ENCODE data around the gene APLP1. TPM values are rescaled to one million over a fixed set of nuclear protein-coding genes. Genes with fewer than 3 reads are reported as not detected.

Gene APLP1
- polyA plus RNA-seq, 1 experiment = 11.4 TPM

- Histone ChIP-seq H3K4me3 (ENCODE audit: low read depth, low read length) (no peak overlapping the region), H3K36me3 (ENCODE audit: control insufficient read depth, insufficient read depth, low read length) (no peaks in the 10 kb centered on the region), H3K27me3 (ENCODE audit: control insufficient read depth, insufficient read depth, low read length) (no peaks in the 10 kb centered on the region)
- DNase-seq (ENCODE audit: low read depth) = no peak
- CTCF ChIA-PET = interaction anchor here (1.0 kb wide), 1 partner anchor 15 kb away, joined by 3 read pairs; no protein-coding TSS in a partner anchor
- no peak for TF ChIP-seq CTCF (IDR thresholded peaks at IDR 0.05; ENCODE audit: insufficient read depth, low read depth, low read length)
- POLR2A ChIA-PET = no interaction called here
These were observed 42.8 kb downstream of the APLP1 start for GRCh38 chr19:35911173-35911572.

- ChIA-PET POLR2A (interaction anchor here (0.7 kb wide), 1 partner anchor 192 kb away, joined by 3 read pairs; no protein-coding TSS in a partner anchor), CTCF (interaction anchor here (1.8 kb wide), 1 partner anchor 19 kb away, joined by 6 read pairs; no protein-coding TSS in a partner anchor)
- no peak for DNase-seq (ENCODE audit: low read depth)
- no peak overlapping the region for H3K4me3 ChIP-seq (ENCODE audit: low read depth, low read length)
- no peak for TF ChIP-seq CTCF (IDR thresholded peaks at IDR 0.05; ENCODE audit: insufficient read depth, low read depth, low read length)
- no peaks in the 10 kb centered on the region for H3K36me3 ChIP-seq (ENCODE audit: control insufficient read depth, insufficient read depth, low read length)
- no peaks in the 10 kb centered on the region for H3K27me3 ChIP-seq (ENCODE audit: control insufficient read depth, insufficient read depth, low read length)
These were observed 43.4 kb downstream of the APLP1 start for GRCh38 chr19:35911790-35912189.

GRCh38 chr19:35913589-35913988 is 45.2 kb downstream of the APLP1 start:
- CTCF ChIA-PET = no interaction called here
- Histone ChIP-seq H3K36me3 (ENCODE audit: control insufficient read depth, insufficient read depth, low read length) (no peaks in the 10 kb centered on the region), H3K4me3 (ENCODE audit: low read depth, low read length) (no peak overlapping the region), H3K27me3 (ENCODE audit: control insufficient read depth, insufficient read depth, low read length) (no peaks in the 10 kb centered on the region)
- POLR2A ChIA-PET = no interaction called here
- no peak for TF ChIP-seq CTCF (IDR thresholded peaks at IDR 0.05; ENCODE audit: insufficient read depth, low read depth, low read length)
- DNase-seq (ENCODE audit: low read depth) = no peak

- ChIA-PET POLR2A (no interaction called here), CTCF (interaction anchor here (1.1 kb wide), 1 partner anchor 9 kb away, joined by 3 read pairs; no protein-coding TSS in a partner anchor)
- Histone ChIP-seq H3K4me3 (ENCODE audit: low read depth, low read length) (no peak overlapping the region), H3K36me3 (ENCODE audit: control insufficient read depth, insufficient read depth, low read length) (no peaks in the 10 kb centered on the region), H3K27me3 (ENCODE audit: control insufficient read depth, insufficient read depth, low read length) (no peaks in the 10 kb centered on the region)
- no peak for TF ChIP-seq CTCF (IDR thresholded peaks at IDR 0.05; ENCODE audit: insufficient read depth, low read depth, low read length)
- DNase-seq (ENCODE audit: low read depth) = no peak
These were observed 47.1 kb downstream of the APLP1 start for GRCh38 chr19:35915443-35915842.

- no peaks in the 10 kb centered on the region for H3K36me3 ChIP-seq (ENCODE audit: control insufficient read depth, insufficient read depth, low read length)
- no peaks in the 10 kb centered on the region; the same call in 1 of the 2 replicates for H3K27me3 ChIP-seq (ENCODE audit: control insufficient read depth, insufficient read depth, low read length)
- H3K4me3 ChIP-seq (ENCODE audit: low read depth, low read length) = no peak overlapping the region
- DNase-seq (ENCODE audit: low read depth) = no peak
- ChIA-PET POLR2A (no interaction called here), CTCF (no interaction called here)
- no peak for TF ChIP-seq CTCF (IDR thresholded peaks at IDR 0.05; ENCODE audit: insufficient read depth, low read depth, low read length)
These were observed 50.9 kb downstream of the APLP1 start for GRCh38 chr19:35919306-35919705.

All from BJ (cell line).